Measurements from ENCODE around the gene GLDN.
A peak's percentile ranks its signal among the peaks of the same experiment; 100 is the strongest.

GLDN gene

GRCh38 chr15:51338496-51338895, 3.0 kb upstream of the GLDN start, which contains the start of gene CYP19A1:
CYP19A1 (minus strand) TSS chr15:51338596; CDS start chr15:51242912, 95,684 bp downstream.
- no peak within 1 kb of the TSS for H3K4me3 ChIP-seq (ENCODE audit: low read depth, low read length)
- in situ Hi-C loops (cut with HindIII; ENCODE audit: low sequenced_read_pairs) = no loop called here
- no peak for DNase-seq (ENCODE audit: low read depth)
- TF ChIP-seq CTCF (IDR thresholded peaks at IDR 0.05; ENCODE audit: low read depth, low read length, missing control alignments) = no peak

- in situ Hi-C loops (cut with HindIII; ENCODE audit: low sequenced_read_pairs) = no loop called here
- TF ChIP-seq CTCF (IDR thresholded peaks at IDR 0.05; ENCODE audit: low read depth, low read length, missing control alignments) = no peak
- no peak for DNase-seq (ENCODE audit: low read depth)
- H3K4me3 ChIP-seq (ENCODE audit: low read depth, low read length) = peak overlapping the region; percentile 35
Measured at GRCh38 chr15:51342227-51342999, 958 bp downstream of the GLDN start.

GRCh38 chr15:51343466-51343865, 2.0 kb downstream of the GLDN start:
- H3K4me3 ChIP-seq (ENCODE audit: low read depth, low read length) = no peak overlapping the region
- in situ Hi-C loops (cut with HindIII; ENCODE audit: low sequenced_read_pairs) = no loop called here
- TF ChIP-seq CTCF (IDR thresholded peaks at IDR 0.05; ENCODE audit: low read depth, low read length, missing control alignments) = no peak
- DNase-seq (ENCODE audit: low read depth) = no peak

- in situ Hi-C loops (cut with HindIII; ENCODE audit: low sequenced_read_pairs) = no loop called here
- TF ChIP-seq CTCF (IDR thresholded peaks at IDR 0.05; ENCODE audit: low read depth, low read length, missing control alignments) = no peak
- DNase-seq (ENCODE audit: low read depth) = no peak
- H3K4me3 ChIP-seq (ENCODE audit: low read depth, low read length) = no peak overlapping the region
Measured at GRCh38 chr15:51346136-51346535, 4.7 kb downstream of the GLDN start.

- H3K4me3 ChIP-seq (ENCODE audit: low read depth, low read length) = no peak overlapping the region
- TF ChIP-seq CTCF (IDR thresholded peaks at IDR 0.05; ENCODE audit: low read depth, low read length, missing control alignments) = no peak
- DNase-seq (ENCODE audit: low read depth) = no peak
- in situ Hi-C loops (cut with HindIII; ENCODE audit: low sequenced_read_pairs) = no loop called here
Measured at GRCh38 chr15:51348688-51349087, 7.2 kb downstream of the GLDN start.

- no peak for DNase-seq (ENCODE audit: low read depth)
- H3K4me3 ChIP-seq (ENCODE audit: low read depth, low read length) = no peak overlapping the region
- in situ Hi-C loops (cut with HindIII; ENCODE audit: low sequenced_read_pairs) = no loop called here
- TF ChIP-seq CTCF (IDR thresholded peaks at IDR 0.05; ENCODE audit: low read depth, low read length, missing control alignments) = no peak
Measured at GRCh38 chr15:51349156-51349844, 7.8 kb downstream of the GLDN start.

All from astrocyte of the cerebellum (primary cell).